MM.1S (cell line): Measurements from ENCODE around the gene BMPER.

ENCODE experiments used
- EZH2 ChIP-seq: fragments of 300-600 bp; sonication (generic); optimal IDR thresholded peaks from 2 replicates; pipeline ENCODE3; 2017; ENCODE audit warnings: low read depth, mild to moderate bottlenecking, antibody characterized with exemption, low read length, mixed read lengths
- TF ChIP-seq, protein P1 (sequence below): fragments of 300-600 bp; sonication (generic); IDR thresholded peaks from 2 replicates; pipeline ENCODE4 v1.5.1; 2016; ENCODE audit warnings: antibody characterized with exemption, low read length, mixed read lengths

DNA sequence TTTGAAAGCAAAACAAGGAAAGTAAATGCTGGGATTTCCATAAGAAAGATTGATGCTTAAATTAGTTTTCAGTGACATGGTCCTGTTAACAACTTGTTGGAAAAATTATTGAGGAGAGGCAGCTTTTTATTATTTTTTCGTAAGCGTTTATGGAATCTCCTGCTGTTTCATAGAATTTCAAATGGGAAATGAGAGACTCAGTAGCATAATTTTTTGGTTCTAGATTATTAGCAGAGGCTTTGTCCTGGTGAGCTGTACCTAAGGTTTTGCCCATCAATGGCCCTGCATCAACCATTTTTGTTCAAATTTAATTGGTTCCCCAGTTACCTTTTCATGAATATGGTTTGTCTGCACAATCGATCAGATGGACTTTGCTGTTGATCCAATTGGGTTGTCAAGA is 205.7 kb downstream of the BMPER start:
- TF ChIP-seq, protein P1, sequence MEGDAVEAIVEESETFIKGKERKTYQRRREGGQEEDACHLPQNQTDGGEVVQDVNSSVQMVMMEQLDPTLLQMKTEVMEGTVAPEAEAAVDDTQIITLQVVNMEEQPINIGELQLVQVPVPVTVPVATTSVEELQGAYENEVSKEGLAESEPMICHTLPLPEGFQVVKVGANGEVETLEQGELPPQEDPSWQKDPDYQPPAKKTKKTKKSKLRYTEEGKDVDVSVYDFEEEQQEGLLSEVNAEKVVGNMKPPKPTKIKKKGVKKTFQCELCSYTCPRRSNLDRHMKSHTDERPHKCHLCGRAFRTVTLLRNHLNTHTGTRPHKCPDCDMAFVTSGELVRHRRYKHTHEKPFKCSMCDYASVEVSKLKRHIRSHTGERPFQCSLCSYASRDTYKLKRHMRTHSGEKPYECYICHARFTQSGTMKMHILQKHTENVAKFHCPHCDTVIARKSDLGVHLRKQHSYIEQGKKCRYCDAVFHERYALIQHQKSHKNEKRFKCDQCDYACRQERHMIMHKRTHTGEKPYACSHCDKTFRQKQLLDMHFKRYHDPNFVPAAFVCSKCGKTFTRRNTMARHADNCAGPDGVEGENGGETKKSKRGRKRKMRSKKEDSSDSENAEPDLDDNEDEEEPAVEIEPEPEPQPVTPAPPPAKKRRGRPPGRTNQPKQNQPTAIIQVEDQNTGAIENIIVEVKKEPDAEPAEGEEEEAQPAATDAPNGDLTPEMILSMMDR: no peak
- TF ChIP-seq EZH2: no peak
